Loucy (cell line): ENCODE data around the gene FCGR2B.
"Not testable (repeated sequence)": the region's sequence is repeated elsewhere in the genome, so short reads cannot be mapped to it uniquely, and the experiment has no call there.

Experiments
- CTCF ChIP-seq: fragments of 200-600 bp; sonication (generic); conservative IDR thresholded peaks from 2 replicates; pipeline ENCODE4 v1.5.1; 2014; ENCODE audit warnings: mild to moderate bottlenecking, antibody characterized with exemption, low read length
- EZH2phosphoT487 ChIP-seq: fragments of 200-600 bp; IDR thresholded peaks from 2 replicates; pipeline ENCODE4 v1.6.1; 2018; ENCODE audit warnings: antibody characterized with exemption, mild to moderate bottlenecking, moderate library complexity, borderline replicate concordance

GRCh38 chr1:161674447-161674846 lies 11.5 kb downstream of the FCGR2B start:
- TF ChIP-seq CTCF, EZH2phosphoT487: not testable (repeated sequence)
